Measurements from ENCODE around the gene MON1A.

MON1A gene

DNA sequence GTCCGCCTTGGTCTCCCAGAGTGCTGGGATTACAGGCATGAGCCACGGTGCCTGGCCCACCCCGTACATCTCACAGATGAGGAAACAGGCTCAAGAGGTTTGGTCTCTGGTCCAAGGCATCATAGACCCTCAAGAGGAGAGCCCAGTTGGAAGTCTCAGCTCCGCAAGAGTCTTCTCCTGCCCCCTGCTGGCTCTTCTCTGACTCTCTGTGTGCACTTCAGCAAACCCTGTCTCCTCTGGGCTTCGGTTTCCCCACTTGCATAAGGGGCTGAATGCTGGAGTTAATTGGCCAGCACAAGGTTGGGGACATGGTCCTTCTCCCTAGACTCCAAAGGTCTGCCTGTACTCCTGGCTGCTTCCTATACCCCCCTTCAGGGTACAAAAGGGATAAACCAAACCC lies 29.8 kb downstream of the MON1A start:
- TF ChIP-seq, protein P1, sequence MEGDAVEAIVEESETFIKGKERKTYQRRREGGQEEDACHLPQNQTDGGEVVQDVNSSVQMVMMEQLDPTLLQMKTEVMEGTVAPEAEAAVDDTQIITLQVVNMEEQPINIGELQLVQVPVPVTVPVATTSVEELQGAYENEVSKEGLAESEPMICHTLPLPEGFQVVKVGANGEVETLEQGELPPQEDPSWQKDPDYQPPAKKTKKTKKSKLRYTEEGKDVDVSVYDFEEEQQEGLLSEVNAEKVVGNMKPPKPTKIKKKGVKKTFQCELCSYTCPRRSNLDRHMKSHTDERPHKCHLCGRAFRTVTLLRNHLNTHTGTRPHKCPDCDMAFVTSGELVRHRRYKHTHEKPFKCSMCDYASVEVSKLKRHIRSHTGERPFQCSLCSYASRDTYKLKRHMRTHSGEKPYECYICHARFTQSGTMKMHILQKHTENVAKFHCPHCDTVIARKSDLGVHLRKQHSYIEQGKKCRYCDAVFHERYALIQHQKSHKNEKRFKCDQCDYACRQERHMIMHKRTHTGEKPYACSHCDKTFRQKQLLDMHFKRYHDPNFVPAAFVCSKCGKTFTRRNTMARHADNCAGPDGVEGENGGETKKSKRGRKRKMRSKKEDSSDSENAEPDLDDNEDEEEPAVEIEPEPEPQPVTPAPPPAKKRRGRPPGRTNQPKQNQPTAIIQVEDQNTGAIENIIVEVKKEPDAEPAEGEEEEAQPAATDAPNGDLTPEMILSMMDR (IDR thresholded peaks at IDR 0.05; ENCODE audit: borderline replicate concordance, insufficient read depth, low read depth, low read length), result peak; percentile 49; the same call in 1 of the 2 replicates
- H3K4me3 ChIP-seq (ENCODE audit: low read depth, low read length), result no peak overlapping the region

DNA sequence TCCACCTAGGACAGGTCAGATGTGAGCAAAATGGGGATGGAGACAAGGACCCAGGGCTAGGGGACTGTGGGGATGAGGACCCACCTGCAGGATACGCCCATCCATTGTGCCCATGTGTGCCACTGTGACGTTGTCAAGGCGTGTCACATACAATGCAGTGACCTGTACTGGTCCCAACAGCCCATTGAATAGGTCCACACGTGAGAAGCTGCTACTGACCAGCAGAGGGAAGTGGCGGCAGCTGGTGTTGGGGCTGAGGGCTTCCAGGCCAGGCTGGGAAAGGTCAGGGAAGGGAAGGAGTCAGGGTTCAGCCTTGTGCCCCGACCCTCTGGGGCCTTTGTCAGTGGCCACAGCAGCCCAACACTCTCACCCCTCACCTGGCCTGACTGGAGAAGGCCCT lies 30.6 kb downstream of the MON1A start:
- H3K4me3 ChIP-seq (ENCODE audit: low read depth, low read length), result no peak overlapping the region

DNA sequence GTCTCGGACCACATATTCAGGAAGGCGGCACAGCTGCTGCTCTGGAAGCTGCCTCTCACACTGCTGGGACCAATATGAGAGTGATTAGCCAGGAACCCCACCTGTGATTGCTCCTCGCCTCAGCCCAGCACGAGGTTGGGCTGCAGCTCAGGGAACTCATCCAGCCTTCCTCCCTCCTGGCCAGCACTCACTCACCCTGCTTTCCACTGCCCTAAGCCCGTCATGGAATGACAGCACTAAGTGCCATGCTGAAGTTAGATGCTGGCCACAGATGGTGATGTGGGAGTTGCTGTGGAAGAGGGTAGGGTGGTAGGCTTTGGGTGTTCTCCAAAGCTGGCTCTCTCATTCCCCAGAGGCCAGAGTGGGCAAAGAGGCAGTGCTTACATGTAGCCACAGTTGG lies 33.3 kb downstream of the MON1A start:
- no peak overlapping the region for H3K4me3 ChIP-seq (ENCODE audit: low read depth, low read length)
- TF ChIP-seq, protein P1 (IDR thresholded peaks at IDR 0.05; ENCODE audit: borderline replicate concordance, insufficient read depth, low read depth, low read length), result no peak

More for the DNA sequence above, 30.6 kb downstream of the MON1A start:
- TF ChIP-seq, protein P1 (IDR thresholded peaks at IDR 0.05; ENCODE audit: borderline replicate concordance, insufficient read depth, low read depth, low read length), result no peak

DNA sequence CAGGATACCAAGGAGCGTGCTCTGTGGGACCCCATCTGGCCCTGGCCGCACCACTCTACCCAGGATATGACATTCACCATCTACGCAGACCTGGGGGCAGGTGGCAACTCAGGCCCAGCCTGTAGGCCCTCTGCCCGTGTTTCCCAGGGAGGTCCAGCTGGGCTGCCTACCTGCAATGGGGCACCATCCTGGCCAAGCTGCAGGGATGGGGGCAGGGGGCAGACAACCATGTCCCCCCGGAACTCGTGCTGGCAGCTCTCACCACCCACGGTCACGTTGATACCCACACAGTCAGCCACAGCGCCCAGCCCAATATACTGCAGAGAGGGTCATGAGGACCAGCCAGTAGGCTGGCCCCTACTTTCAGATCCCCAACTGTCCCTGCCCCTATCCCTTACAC lies 33.8 kb downstream of the MON1A start:
- TF ChIP-seq, protein P1 (IDR thresholded peaks at IDR 0.05; ENCODE audit: borderline replicate concordance, insufficient read depth, low read depth, low read length), result no peak
- no peak overlapping the region for H3K4me3 ChIP-seq (ENCODE audit: low read depth, low read length)

DNA sequence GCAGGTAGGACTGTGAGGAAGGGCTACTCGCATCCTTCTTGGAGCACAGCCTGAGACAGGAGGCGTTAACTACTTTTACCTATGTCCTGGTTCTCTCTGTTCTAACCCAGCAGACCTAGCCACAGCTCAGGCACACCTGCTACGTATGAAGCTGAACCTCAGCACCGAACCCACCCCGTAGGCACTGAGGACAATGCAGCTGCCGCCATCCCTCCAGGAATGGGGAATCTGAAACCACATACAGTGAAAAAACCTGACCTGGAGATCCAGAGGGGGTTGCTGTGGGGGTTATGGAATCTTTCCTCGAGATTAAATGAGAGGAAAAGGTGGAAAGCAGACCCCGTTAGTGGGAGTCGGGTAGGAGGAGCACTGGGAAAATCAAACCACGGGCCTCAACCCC lies 40.3 kb downstream of the MON1A start:
- TF ChIP-seq, protein P1 (IDR thresholded peaks at IDR 0.05; ENCODE audit: borderline replicate concordance, insufficient read depth, low read depth, low read length), result no peak
- H3K4me3 ChIP-seq (ENCODE audit: low read depth, low read length), result no peak overlapping the region

DNA sequence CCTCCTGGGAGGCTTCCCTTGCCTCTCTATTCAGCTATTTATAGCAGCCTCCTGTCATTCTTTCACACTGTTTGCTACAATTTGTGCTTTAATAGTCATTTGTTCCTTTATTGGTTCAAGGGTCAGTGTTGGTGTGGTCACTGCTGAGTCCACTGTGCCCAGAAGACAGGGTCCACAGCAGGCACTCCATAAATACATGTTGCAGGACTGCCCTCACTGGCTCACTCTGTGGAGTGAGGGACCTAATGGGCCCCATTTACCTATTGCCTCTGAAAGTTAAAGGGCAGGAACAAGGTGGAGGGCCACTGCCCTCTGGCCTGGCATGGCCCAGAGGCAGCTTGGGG lies 42.7 kb downstream of the MON1A start:
- TF ChIP-seq, protein P1 (IDR thresholded peaks at IDR 0.05; ENCODE audit: borderline replicate concordance, insufficient read depth, low read depth, low read length), result no peak
- H3K4me3 ChIP-seq (ENCODE audit: low read depth, low read length), result no peak overlapping the region

DNA sequence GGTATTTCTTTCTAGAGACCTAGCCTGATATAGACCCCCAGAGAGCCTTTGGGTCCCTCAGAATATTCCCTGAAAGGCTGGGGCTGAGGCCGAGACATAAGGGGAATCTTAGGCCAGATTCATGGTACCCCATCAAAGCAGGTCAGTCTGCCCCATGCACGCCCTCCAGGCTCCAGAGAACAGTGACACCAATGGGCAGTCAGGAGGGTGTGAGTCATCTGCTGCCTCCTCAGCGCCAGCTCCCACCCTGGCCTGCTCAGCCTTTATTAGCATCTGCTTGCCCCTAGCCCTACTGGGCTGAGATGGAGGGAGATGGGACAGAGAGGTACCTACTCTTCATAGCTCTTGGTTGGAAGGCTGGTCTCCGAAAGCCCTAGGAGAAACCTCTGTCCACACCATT lies 45.6 kb downstream of the MON1A start:
- H3K4me3 ChIP-seq (ENCODE audit: low read depth, low read length), result no peak overlapping the region
- TF ChIP-seq, protein P1 (IDR thresholded peaks at IDR 0.05; ENCODE audit: borderline replicate concordance, insufficient read depth, low read depth, low read length), result no peak

All from GM12875 (cell line).